Lower lobe of right lung (tissue), 2 donors: ENCODE data around the gene DUSP9. TPM values are rescaled to one million over a fixed set of nuclear protein-coding genes. Genes with fewer than 3 reads are reported as not detected.

Experiments
- ATAC-seq, 2 donors: fragments of 200-7000 bp; cut with Tn5 transposase; one replicate each; pipeline ENCODE4 v1.9.1; 2020 to 2022; ENCODE audit warnings: mild to moderate bottlenecking in 2 of 2, moderate library complexity in 2 of 2
- DNase-seq: peaks from one replicate; pipeline ENCODE4 v3.0.0-alpha.2; 2020
- H3K27ac ChIP-seq: fragments of 200-600 bp; one replicate; pipeline ENCODE4 v1.8.0; 2022
- H3K27me3 ChIP-seq: fragments of 200-600 bp; one replicate; pipeline ENCODE4 v1.8.0; 2022; ENCODE audit warnings: low read depth
- H3K36me3 ChIP-seq: fragments of 200-600 bp; one replicate; pipeline ENCODE4 v1.8.0; 2022; ENCODE audit warnings: mild to moderate bottlenecking
- H3K4me1 ChIP-seq: fragments of 200-600 bp; one replicate; pipeline ENCODE4 v1.8.0; 2022
- H3K4me3 ChIP-seq: fragments of 200-600 bp; one replicate; pipeline ENCODE4 v1.8.0; 2022; ENCODE audit warnings: mild to moderate bottlenecking
- H3K9me3 ChIP-seq: fragments of 200-600 bp; one replicate; pipeline ENCODE4 v1.8.0; 2022
- CTCF ChIP-seq: fragments of 200-600 bp; IDR thresholded peaks from one replicate; pipeline ENCODE4 v1.8.0; 2022; ENCODE audit warnings: antibody characterized with exemption, mild to moderate bottlenecking
- intact Hi-C: fragments of 100-400 bp; cut with DNase I; formaldehyde crosslinking; loops from one replicate; pipeline ENCODE4 v1.11.0; 2022
- long read RNA-seq: library from polyadenylated mRNA; unstranded; transcript quantifications from one replicate; pipeline ENCODE4 v2.0.0, GENCODE V29; 2021
- total RNA-seq: library from RNA; stranded (reverse); fragmentation: NEBNext Ultra II Directional; extraction: Animal tissue kit (Norgen Biotek cat#: 25700); gene quantifications from one replicate; pipeline ENCODE4 v1.2.1, GENCODE V29; 2021
- donor health status: DM: no; HTN: yes; CAD: no; lungs with severe emphysema.

Gene DUSP9, protein sequence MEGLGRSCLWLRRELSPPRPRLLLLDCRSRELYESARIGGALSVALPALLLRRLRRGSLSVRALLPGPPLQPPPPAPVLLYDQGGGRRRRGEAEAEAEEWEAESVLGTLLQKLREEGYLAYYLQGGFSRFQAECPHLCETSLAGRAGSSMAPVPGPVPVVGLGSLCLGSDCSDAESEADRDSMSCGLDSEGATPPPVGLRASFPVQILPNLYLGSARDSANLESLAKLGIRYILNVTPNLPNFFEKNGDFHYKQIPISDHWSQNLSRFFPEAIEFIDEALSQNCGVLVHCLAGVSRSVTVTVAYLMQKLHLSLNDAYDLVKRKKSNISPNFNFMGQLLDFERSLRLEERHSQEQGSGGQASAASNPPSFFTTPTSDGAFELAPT
- not detected for total RNA-seq
- long read RNA-seq: 0 reads

- ATAC-seq: peak; percentile 40 to 52
- Histone ChIP-seq H3K36me3 (no peaks in the 10 kb centered on the region), H3K9me3 (no peaks in the 10 kb centered on the region), H3K27me3 (peaks cover 58% of the 10 kb centered on the region), H3K27ac (no peak within 1 kb of the TSS), H3K4me1 (no peaks in the 10 kb centered on the region), H3K4me3 (peak within 1 kb of the TSS; percentile 23)
- intact Hi-C loops: no loop called here
- TF ChIP-seq CTCF: no peak
- DNase-seq: peak; percentile 40
Observed at GRCh38 chrX:153646620-153647373, at the start of gene DUSP9. Gene DUSP9, plus strand, starts transcription at chrX:153647203. Its CDS starts 751 bp downstream, at chrX:153647954.

- Histone ChIP-seq H3K27ac (peak within 1 kb of the TSS; percentile 76), H3K4me1 (peaks cover 11% of the 10 kb centered on the region), H3K27me3 (no peaks in the 10 kb centered on the region), H3K4me3 (peak within 1 kb of the TSS; percentile 68), H3K36me3 (peaks cover 15% of the 10 kb centered on the region), H3K9me3 (no peaks in the 10 kb centered on the region)
- no peak for TF ChIP-seq CTCF
- ATAC-seq (peak; percentile 65 to 71), DNase-seq (peak; percentile 53)
- intact Hi-C loops: no loop called here
Observed at GRCh38 chrX:153598541-153599191, 48.3 kb upstream of the DUSP9 start, which contains the start of gene CCNQ. Gene CCNQ, minus strand, starts transcription at chrX:153599139. Its CDS starts 66 bp downstream, at chrX:153599073.

- Histone ChIP-seq H3K4me3 (peak overlapping the region; percentile 67), H3K27me3 (no peaks in the 10 kb centered on the region), H3K27ac (peak overlapping the region; percentile 69), H3K4me1 (peaks cover 11% of the 10 kb centered on the region), H3K9me3 (no peaks in the 10 kb centered on the region), H3K36me3 (peaks cover 8% of the 10 kb centered on the region)
- DNase-seq (peak; percentile 93), ATAC-seq (peak; percentile 95 to 98)
- intact Hi-C loops: no loop called here
- TF ChIP-seq CTCF: no peak
Observed at GRCh38 chrX:153599192-153600031, 47.6 kb upstream of the DUSP9 start.

DNA sequence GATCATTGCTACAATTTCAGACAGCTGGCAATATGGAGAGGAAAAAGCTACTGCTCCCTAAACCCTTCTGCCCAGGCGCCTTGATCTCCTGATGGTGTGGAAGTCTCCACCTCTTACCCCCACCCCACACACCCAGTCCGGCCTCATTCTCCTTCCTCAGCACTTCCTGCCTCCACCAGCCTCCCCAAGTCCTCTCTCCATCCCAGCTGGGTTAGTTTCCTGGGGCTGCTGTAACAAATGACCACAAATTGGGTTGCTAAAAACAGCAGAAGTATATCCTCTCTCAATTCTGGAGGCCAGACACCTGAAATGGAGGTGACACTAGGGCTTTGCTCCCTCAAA is 47.0 kb upstream of the DUSP9 start:
- H3K9me3 ChIP-seq: no peaks in the 10 kb centered on the region
- no peaks in the 10 kb centered on the region for H3K27me3 ChIP-seq
- peak overlapping the region; percentile 67 for H3K4me3 ChIP-seq
- intact Hi-C loops: no loop called here
- no peak for TF ChIP-seq CTCF
- peaks cover 5% of the 10 kb centered on the region for H3K36me3 ChIP-seq
- peaks cover 11% of the 10 kb centered on the region for H3K4me1 ChIP-seq
- no peak for DNase-seq
- H3K27ac ChIP-seq: no peak overlapping the region
- ATAC-seq: no peak

- ATAC-seq (no peak), DNase-seq (no peak)
- no peak overlapping the region for H3K27ac ChIP-seq
- no peaks in the 10 kb centered on the region for H3K36me3 ChIP-seq
- H3K4me3 ChIP-seq: no peak overlapping the region
- peaks cover 11% of the 10 kb centered on the region for H3K4me1 ChIP-seq
- intact Hi-C loops: no loop called here
- H3K27me3 ChIP-seq: no peaks in the 10 kb centered on the region
- H3K9me3 ChIP-seq: no peaks in the 10 kb centered on the region
- TF ChIP-seq CTCF: no peak
Observed at GRCh38 chrX:153600921-153601320, 46.1 kb upstream of the DUSP9 start.
